ENCODE measurements around the gene AGBL2.
"Not testable (repeated sequence)": the region's sequence is repeated elsewhere in the genome, so short reads cannot be mapped to it uniquely, and the experiment has no call there.

The AGBL2 gene

GRCh38 chr11:47689480-47689879 lies 25.7 kb downstream of the AGBL2 start:
- DNase-seq, result no peak

DNA sequence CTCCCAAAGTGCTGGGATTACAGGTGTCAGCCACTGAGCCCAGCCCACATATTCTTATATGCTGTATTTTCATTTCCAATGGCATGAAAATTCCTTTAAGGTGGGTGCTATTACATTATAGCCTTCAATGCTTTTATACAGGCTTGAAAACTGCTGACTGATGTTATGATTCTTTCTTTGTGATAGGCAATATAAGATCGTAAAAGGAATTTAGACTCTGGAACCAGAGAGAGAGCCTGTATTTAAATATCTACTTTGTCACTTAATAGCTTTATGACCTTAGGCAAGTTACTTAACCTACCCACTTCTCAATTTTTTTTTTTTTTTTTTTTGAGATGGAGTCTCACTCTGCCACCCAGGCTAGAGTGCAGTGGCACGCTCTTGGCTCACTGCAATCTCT lies 26.2 kb downstream of the AGBL2 start:
- DNase-seq, result no peak

GRCh38 chr11:47688111-47688510 lies 27.1 kb downstream of the AGBL2 start:
- peak; percentile 65 to 71 for DNase-seq

- not testable (repeated sequence) for DNase-seq
These were observed 28.5 kb downstream of the AGBL2 start for GRCh38 chr11:47686704-47687103.

GRCh38 chr11:47686151-47686550 lies 29.0 kb downstream of the AGBL2 start:
- DNase-seq, result peak in 1 of 2 donors; percentile 22

- DNase-seq, result no peak
These were observed 39.3 kb downstream of the AGBL2 start for GRCh38 chr11:47675851-47676250.

DNA sequence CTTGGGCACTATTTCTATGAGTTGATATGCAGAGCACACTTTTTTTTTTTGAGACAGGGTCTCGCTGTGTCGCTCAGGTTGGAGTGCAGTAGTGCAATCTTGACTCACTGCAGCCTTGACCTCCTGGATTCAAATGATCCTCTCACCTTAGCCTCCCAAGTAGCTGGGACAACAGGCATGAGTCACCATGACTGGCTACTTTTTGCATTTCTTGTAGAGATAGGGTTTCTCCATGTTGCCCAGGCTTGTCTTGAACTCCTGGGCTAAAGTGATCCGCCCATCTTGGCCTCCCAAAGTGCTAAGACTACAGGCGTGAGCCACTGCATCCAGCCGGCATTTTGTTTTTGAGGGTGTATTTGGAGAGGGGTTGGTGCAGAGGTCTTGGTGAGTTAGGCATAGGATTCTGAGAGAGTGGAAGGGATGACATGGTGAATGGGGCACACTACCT lies 42.9 kb downstream of the AGBL2 start:
- no peak for DNase-seq

GRCh38 chr11:47669856-47670255 lies 45.3 kb downstream of the AGBL2 start:
- DNase-seq, result no peak

- DNase-seq, result no peak
These were observed 46.5 kb downstream of the AGBL2 start for GRCh38 chr11:47668665-47669064.

GRCh38 chr11:47667555-47667954 lies 47.6 kb downstream of the AGBL2 start:
- no peak for DNase-seq

GRCh38 chr11:47667135-47667534 lies 48.0 kb downstream of the AGBL2 start:
- DNase-seq, result no peak

DNA sequence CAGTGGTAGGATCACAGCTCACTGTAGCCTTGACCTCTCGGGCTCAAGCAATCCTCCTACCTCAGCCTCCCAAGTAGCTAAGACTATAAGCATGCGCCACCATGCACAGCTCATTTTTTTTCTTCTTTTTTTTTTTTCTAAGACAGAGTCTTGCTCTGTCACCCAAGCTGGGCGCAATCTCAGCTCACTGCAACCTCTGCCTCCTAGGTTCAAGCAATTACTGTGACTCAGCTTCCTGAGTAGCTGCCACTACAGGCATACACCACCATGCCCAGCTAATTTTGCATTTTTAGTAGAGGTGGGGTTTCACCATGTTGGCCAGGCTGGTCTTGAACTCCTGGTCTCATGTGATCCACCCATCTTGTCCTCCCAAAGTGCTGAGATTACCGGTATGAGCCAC lies 50.2 kb downstream of the AGBL2 start:
- peak in 1 of 2 donors; percentile 14 for DNase-seq

DNA sequence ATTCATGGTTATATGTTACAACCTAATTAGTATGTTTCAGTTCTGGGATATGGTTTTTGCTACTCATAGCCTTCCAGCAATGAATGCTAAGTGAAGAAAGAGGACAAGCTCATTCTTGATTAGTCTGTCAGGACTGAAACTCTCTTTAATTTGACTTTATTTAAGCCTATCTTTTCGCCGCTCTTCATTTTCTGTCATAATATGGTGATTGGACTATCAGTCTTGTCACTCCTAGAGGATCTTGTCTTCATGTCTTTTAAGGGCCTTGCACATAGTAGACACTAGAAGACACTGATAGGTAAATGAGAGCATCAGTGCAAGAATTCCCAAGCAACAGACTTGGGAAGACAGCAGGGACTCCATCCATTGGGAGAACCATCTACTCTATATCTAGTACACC lies 53.9 kb downstream of the AGBL2 start:
- no peak for DNase-seq

DNA sequence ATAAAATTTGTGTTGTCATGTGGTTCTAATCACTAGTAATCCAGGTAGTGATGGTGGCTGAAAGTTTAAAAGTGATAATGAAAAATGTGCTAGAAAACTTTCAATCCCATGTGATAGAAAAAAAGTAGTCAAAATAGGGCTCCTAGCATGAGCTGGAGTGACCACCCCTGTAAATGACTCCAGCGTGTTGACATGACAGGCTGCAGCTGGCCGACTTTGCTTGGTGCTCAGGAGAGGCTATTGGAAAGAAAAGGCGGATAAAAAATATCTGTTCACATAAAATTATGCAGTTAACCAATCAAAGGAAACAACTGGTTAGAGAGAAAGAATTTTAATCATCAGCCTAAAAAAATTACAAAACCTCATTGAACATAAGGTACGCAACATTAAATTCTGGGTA lies 55.9 kb downstream of the AGBL2 start:
- no peak for DNase-seq

GRCh38 chr11:47656260-47656885 lies 58.8 kb downstream of the AGBL2 start:
- no peak for DNase-seq

DNA sequence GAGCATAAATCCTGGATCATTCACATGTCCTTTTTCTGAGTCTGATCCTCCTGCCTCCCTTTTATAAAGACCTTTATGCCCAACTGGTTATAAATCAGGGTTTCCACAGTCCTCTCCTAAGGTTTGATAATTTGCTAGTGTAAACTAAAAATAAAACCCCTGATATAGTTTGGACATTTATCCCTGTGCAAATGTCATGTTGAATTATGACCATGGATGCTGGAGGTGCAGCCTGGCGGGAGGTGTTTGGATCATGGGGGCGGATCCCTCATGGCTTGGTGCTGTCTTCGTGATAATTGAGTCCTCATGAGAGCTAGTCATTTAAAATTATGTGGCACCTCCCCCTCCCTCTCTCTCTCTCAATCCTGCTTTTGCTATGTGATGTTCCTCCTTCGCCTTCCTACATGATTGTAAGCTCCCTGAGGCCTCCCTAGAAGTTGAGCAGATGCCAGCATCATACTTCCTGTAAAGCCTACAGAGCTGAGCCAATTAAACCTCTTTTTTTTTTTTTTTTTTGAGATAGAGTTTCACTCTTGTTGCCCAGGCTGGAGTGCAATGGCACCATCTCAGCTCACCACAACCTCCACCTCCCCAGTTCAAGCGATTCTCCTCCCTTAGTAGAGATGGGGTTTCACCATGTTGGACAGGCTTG lies 63.2 kb downstream of the AGBL2 start:
- DNase-seq, result no peak

GRCh38 chr11:47649276-47649675 lies 65.9 kb downstream of the AGBL2 start:
- no peak for DNase-seq

GRCh38 chr11:47646019-47646418 lies 69.2 kb downstream of the AGBL2 start:
- DNase-seq, result no peak

DNA sequence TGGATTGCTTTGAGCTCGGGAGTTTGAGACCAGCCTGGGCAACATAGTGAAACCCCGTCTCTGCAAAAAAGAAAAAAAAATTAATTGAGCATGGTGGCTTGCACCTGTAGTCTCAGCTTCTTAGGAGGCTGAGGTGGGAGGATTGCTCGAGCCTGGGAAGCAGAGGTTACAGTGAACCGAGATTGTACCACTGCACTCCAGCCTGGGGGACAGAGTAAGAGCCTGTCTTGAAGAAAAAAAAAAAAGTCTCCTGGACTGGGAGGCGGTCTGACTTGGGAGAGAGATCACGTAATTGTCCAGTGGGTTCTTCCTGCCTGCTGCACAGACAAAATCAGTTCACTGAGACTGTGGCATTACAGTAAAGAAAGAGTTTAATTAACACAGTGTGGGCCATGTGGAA lies 69.7 kb downstream of the AGBL2 start:
- DNase-seq, result no peak

- DNase-seq, result peak; percentile 98 to 99
These were observed 72.9 kb downstream of the AGBL2 start, which contains the start of gene MTCH2 for GRCh38 chr11:47642099-47642855. Gene MTCH2, minus strand, starts transcription at chr11:47642559. Its CDS starts 94 bp downstream, at chr11:47642465.

GRCh38 chr11:47641600-47642098 lies 73.5 kb downstream of the AGBL2 start:
- no peak for DNase-seq

DNA sequence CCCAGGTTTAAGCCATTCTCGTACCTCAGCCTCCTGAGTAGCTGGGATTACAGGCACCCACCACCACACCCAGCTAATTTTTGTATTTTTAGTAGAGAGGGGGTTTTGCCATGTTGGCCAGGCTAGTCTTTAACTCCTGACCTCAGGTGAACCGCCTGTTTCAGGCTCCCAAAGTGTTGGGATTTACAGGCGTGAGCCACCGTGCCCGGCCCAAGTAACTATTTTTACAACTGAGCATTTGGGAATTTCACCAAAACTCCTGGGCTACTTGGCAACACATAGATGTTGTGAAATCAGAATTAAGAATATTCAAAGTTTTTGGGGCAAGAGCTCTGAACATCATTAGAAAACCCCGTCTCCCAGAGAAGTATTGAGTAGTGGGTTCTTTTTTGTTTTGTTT lies 74.7 kb downstream of the AGBL2 start:
- not testable (repeated sequence) for DNase-seq

DNA sequence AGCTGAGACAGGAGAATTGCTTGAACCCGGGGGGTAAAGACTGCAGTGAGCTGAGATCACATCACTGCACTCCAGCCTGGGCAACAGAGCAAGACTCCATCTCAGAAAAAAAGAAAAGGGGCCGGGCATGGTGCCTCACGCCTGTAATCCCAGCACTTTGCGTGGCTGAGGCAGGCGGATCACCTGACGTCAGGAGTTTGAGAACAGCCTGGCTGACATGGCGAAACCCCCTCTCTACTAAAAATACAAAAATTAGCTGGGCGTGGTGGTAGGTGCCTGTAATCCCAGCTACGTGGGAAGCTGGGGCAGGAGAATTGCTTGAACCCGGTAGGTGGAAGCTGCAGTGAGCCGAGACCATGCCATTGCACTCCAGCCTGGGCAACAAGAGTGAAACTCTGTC lies 78.8 kb downstream of the AGBL2 start:
- DNase-seq, result not testable (repeated sequence)
